IMR-90 (cell line): Measurements from ENCODE around the gene STOM. TPM values are rescaled to one million over a fixed set of nuclear protein-coding genes. Genes with fewer than 3 reads are reported as not detected.

Experiments used
- ATAC-seq: fragments of 200-7000 bp; cut with Tn5 transposase; 2 replicates; pipeline ENCODE4 v1.9.1; 2020; ENCODE audit warnings: low read depth, mild to moderate bottlenecking, moderate library complexity
- BruUV-seq: library from RNA; stranded (reverse); fragments of 400-500 nt; replicated peaks from 2 replicates; lab custom pipeline; 2021; lab: Mats Ljungman, UMichigan
- CTCF ChIA-PET: fragments of 300-600 bp; formaldehyde crosslinking; extraction: SDS; loops from one replicate; lab custom pipeline; 2021; ENCODE audit warnings: antibody characterized with exemption; lab: Yijun Ruan, JAX
- POLR2A ChIA-PET: fragments of 300-600 bp; sonication (Branson Sonifier 250); formaldehyde crosslinking; loops from one replicate; lab custom pipeline; 2022; ENCODE audit warnings: antibody characterized with exemption; ENCODE audit not compliant: unreplicated experiment; lab: Charles Lee
- DNase-seq: peaks from one replicate; pipeline ENCODE4 v3.0.0; 2013
- H2AFZ ChIP-seq: replicated peaks from 2 replicates; pipeline ENCODE3; 2013; ENCODE audit warnings: low read length, mild to moderate bottlenecking; ENCODE audit not compliant: poor library complexity
- H2AK5ac ChIP-seq: 2 replicates; pipeline ENCODE4 v1.6.1; 2013; ENCODE audit warnings: low read depth, low read length, inconsistent platforms
- H2AK9ac ChIP-seq: replicated peaks from 2 replicates; pipeline ENCODE3; 2013; ENCODE audit warnings: mild to moderate bottlenecking, low read depth, low read length, moderate library complexity; ENCODE audit not compliant: poor library complexity
- H2BK120ac ChIP-seq: 2 replicates; pipeline ENCODE4 v1.6.1; 2013; ENCODE audit warnings: low read depth, low read length, inconsistent platforms
- H2BK15ac ChIP-seq: 3 replicates; pipeline ENCODE4 v1.6.1; 2013; ENCODE audit warnings: low read depth, low read length, inconsistent platforms
- H2BK20ac ChIP-seq: 2 replicates; pipeline ENCODE4 v1.6.1; 2013; ENCODE audit warnings: low read depth, mild to moderate bottlenecking, inconsistent platforms, low read length, moderate library complexity
- H2BK5ac ChIP-seq: 2 replicates; pipeline ENCODE4 v1.6.1; 2013; ENCODE audit warnings: mild to moderate bottlenecking, low read depth, low read length, inconsistent platforms; ENCODE audit not compliant: poor library complexity, severe bottlenecking
- H3K14ac ChIP-seq: replicated peaks from 2 replicates; pipeline ENCODE4 v1.6.1; 2013; ENCODE audit warnings: low read depth, low read length, inconsistent platforms
- H3K18ac ChIP-seq: 2 replicates; pipeline ENCODE4 v1.6.1; 2013; ENCODE audit warnings: low read depth, low read length, control low read depth
- H3K23ac ChIP-seq: 2 replicates; pipeline ENCODE4 v1.6.1; 2013; ENCODE audit warnings: low read depth, low read length, inconsistent platforms
- H3K27ac ChIP-seq: 2 replicates; pipeline ENCODE4 v1.5.1; 2013; ENCODE audit warnings: mild to moderate bottlenecking, control low read depth, low read length; ENCODE audit not compliant: insufficient read depth
- H3K27me3 ChIP-seq: 2 replicates; pipeline ENCODE4 v1.6.1; 2013; ENCODE audit warnings: low read length; ENCODE audit not compliant: control insufficient read depth, insufficient read depth
- H3K36me3 ChIP-seq: 2 replicates; pipeline ENCODE4 v1.6.1; 2013; ENCODE audit warnings: low read length, mixed read lengths; ENCODE audit not compliant: control insufficient read depth, insufficient read depth
- H3K4ac ChIP-seq: 2 replicates; pipeline ENCODE4 v1.6.1; 2013; ENCODE audit warnings: low read depth, low read length, inconsistent platforms
- H3K4me1 ChIP-seq: 2 replicates; pipeline ENCODE4 v1.6.1; 2013; ENCODE audit warnings: low read length, mixed read lengths; ENCODE audit not compliant: control insufficient read depth, insufficient read depth
- H3K4me2 ChIP-seq: 2 replicates; pipeline ENCODE4 v1.6.1; 2013; ENCODE audit warnings: low read depth, mild to moderate bottlenecking, control low read depth, low read length, moderate library complexity
- H3K4me3 ChIP-seq: 2 replicates; pipeline ENCODE4 v1.5.1; 2013; ENCODE audit warnings: low read depth, mild to moderate bottlenecking, control low read depth, low read length, moderate library complexity; ENCODE audit not compliant: insufficient read depth
- H3K56ac ChIP-seq: 2 replicates; pipeline ENCODE4 v1.6.1; 2013; ENCODE audit warnings: low read length, inconsistent platforms; ENCODE audit not compliant: insufficient read depth; ENCODE audit errors: extremely low read depth
- H3K79me1 ChIP-seq, 2 experiments: 2 replicates each; pipeline ENCODE4 v1.6.1; 2013; ENCODE audit warnings: low read length in 2 of 2, inconsistent platforms in 1 of 2, low read depth in 1 of 2
- H3K9ac ChIP-seq: 2 replicates; pipeline ENCODE4 v1.6.1; 2013; ENCODE audit warnings: low read depth, low read length, control low read depth
- H3K9me1 ChIP-seq: 2 replicates; pipeline ENCODE4 v1.6.1; 2013; ENCODE audit warnings: low read length, inconsistent platforms; ENCODE audit not compliant: insufficient read depth
- H3K9me3 ChIP-seq: 2 replicates; pipeline ENCODE4 v1.6.1; 2013; ENCODE audit warnings: low read length; ENCODE audit not compliant: control insufficient read depth, insufficient read depth
- H4K20me1 ChIP-seq: 2 replicates; pipeline ENCODE4 v1.6.1; 2013; ENCODE audit warnings: low read length, inconsistent platforms; ENCODE audit not compliant: insufficient read depth
- H4K5ac ChIP-seq: 2 replicates; pipeline ENCODE4 v1.6.1; 2013; ENCODE audit warnings: mild to moderate bottlenecking, low read depth, low read length, control low read depth
- H4K8ac ChIP-seq, 2 experiments: 2 replicates each; pipeline ENCODE4 v1.6.1; 2013; ENCODE audit warnings: low read depth in 2 of 2, low read length in 2 of 2, control low read depth in 1 of 2, inconsistent platforms in 1 of 2
- H4K91ac ChIP-seq: 2 replicates; pipeline ENCODE4 v1.6.1; 2013; ENCODE audit warnings: low read depth, low read length, inconsistent platforms; ENCODE audit not compliant: insufficient read depth
- MAFK ChIP-seq: IDR thresholded peaks from 2 replicates; pipeline ENCODE4 v1.6.1; 2012; ENCODE audit warnings: low read depth, low read length, improper control_type of control experiment
- MXI1 ChIP-seq: IDR thresholded peaks from 2 replicates; pipeline ENCODE4 v1.6.1; 2012; ENCODE audit warnings: low read depth, mild to moderate bottlenecking, low read length, moderate library complexity, borderline replicate concordance
- POLR2A ChIP-seq: IDR thresholded peaks from 2 replicates; pipeline ENCODE4 v1.6.1; 2012; ENCODE audit warnings: mild to moderate bottlenecking, low read depth, low read length
- RAD21 ChIP-seq: IDR thresholded peaks from 2 replicates; pipeline ENCODE4 v1.6.1; 2012; ENCODE audit warnings: low read length, improper control_type of control experiment
- RFX5 ChIP-seq: IDR thresholded peaks from 2 replicates; pipeline ENCODE4 v1.8.0; 2012; ENCODE audit warnings: low read depth, mild to moderate bottlenecking, low read length, moderate library complexity
- WGBS, 2 experiments: methylation state at CpG; one replicate each; pipeline versions ENCODE4 v1.1.5 to v1.1.7; 2013; ENCODE audit warnings: missing lambda C conversion rate in 2 of 2; ENCODE audit not compliant: insufficient read length in 1 of 2; ENCODE audit errors: extremely low coverage in 2 of 2; 5-methylcytosine and 5-hydroxymethylcytosine counted together
- dilution Hi-C: fragments of 300-500 bp; cut with HindIII; formaldehyde crosslinking; loops from one replicate; pipeline ENCODE4 v1.14.3; 2018; ENCODE audit warnings: low sequenced_read_pairs; ENCODE audit not compliant: unreplicated experiment
- in situ Hi-C: fragments of 300-500 bp; cut with MboI; formaldehyde crosslinking; loops from 3 replicates; pipeline ENCODE4 v1.14.3; 2019; ENCODE audit warnings: low sequenced_read_pairs, inconsistent platforms, mixed read lengths
- intact Hi-C: fragments of 100-400 bp; cut with micrococcal nuclease; formaldehyde crosslinking; loops from 2 replicates; pipeline ENCODE4 v1.10.0; 2022
- polyA plus RNA-seq, 3 experiments: library from polyadenylated mRNA; depleted of rRNA; stranded (reverse); fragments of >200 nt; gene quantifications; 2 replicates each; pipeline ENCODE4 v1.2.3, GENCODE V29; 2012; ENCODE audit warnings: low replicate concordance in 1 of 3
- total RNA-seq: library from RNA; depleted of rRNA; stranded (reverse); fragments of >200 nt; gene quantifications from 2 replicates; pipeline ENCODE4 v1.2.3, GENCODE V29; 2012
- TF ChIP-seq, protein P1 (sequence below): fragments of 150-350 bp; IDR thresholded peaks from 2 replicates; pipeline ENCODE4 v1.6.1; 2016; ENCODE audit warnings: low read depth, mild to moderate bottlenecking, low read length, moderate library complexity, borderline replicate concordance

The STOM gene
- total and polyA plus RNA-seq, 2 of the 4 experiments (the other 2 are of a cell fraction) = 78.4 to 84.8 TPM

DNA sequence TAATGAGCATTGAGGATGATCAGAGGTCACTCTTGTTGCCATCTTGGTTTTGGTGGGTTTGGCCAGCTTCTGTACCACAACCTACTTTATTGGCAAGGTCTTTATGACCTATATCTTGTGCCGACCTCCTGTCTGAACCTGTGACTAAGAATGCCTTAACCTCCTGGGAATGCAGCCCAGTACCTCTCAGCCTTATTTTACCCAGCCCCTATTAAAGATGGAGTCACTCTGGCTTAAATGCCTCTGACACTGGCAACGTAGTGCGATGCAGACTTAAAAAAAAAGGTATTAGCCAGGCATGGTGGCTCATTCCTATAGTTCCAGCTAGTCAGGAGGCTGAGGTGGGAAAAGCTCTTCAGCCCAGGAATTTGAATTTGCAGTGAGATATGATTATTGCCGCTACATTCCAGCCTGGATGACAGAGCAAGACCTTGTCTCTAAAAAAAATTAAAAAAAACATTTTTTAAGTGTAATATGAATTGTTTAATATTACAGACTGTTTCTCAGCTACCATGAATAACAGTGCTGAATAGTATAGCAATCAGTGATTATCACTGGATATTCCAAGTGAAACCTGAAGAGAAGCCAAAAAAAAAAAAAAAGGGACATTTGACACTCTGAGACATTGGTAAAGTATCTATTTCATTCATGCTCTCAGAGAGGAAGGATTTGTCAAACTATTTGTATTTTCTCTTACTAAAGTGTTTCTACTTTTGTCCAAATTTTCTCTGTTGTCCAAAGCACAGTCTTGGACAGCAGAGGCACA, 18.3 kb upstream of the STOM start:
- ATAC-seq = peak; percentile 55
- in situ Hi-C loops = loop anchor here (10.0 to 25.0 kb wide), 3 partner anchors 56 to 626 kb away; no protein-coding TSS in a partner anchor
- CTCF ChIA-PET = interaction anchor here (1.0 kb wide), 1 partner anchor 68 kb away, joined by 3 read pairs; no protein-coding TSS in a partner anchor

More for the DNA sequence above, 18.3 kb upstream of the STOM start:
- H3K9me3 ChIP-seq = no peaks in the 10 kb centered on the region
- no TSS peak for BruUV-seq
- no peak overlapping the region for H2BK20ac ChIP-seq
- H3K27me3 ChIP-seq = no peaks in the 10 kb centered on the region
- H3K79me1 ChIP-seq = no peaks in the 10 kb centered on the region
- H2BK5ac ChIP-seq = no peak overlapping the region
- H3K4me1 ChIP-seq = peaks cover 6% of the 10 kb centered on the region
- peak; percentile 47 for DNase-seq
- peak overlapping the region; percentile 55; the same call in 1 of the 2 replicates for H3K18ac ChIP-seq
- H3K4me3 ChIP-seq = no peak overlapping the region
- no peak overlapping the region for H4K5ac ChIP-seq
- intact Hi-C loops (no loop called here), dilution Hi-C loops (no loop called here)
- no peak overlapping the region for H3K9ac ChIP-seq
- no peak overlapping the region for H2AK9ac ChIP-seq
- no peak overlapping the region for H3K56ac ChIP-seq
- no peak for TF ChIP-seq RFX5
- no peak for TF ChIP-seq MAFK
- no peak for TF ChIP-seq POLR2A
- TF ChIP-seq MXI1 = no peak
- no peak for TF ChIP-seq RAD21
- TF ChIP-seq, protein P1, sequence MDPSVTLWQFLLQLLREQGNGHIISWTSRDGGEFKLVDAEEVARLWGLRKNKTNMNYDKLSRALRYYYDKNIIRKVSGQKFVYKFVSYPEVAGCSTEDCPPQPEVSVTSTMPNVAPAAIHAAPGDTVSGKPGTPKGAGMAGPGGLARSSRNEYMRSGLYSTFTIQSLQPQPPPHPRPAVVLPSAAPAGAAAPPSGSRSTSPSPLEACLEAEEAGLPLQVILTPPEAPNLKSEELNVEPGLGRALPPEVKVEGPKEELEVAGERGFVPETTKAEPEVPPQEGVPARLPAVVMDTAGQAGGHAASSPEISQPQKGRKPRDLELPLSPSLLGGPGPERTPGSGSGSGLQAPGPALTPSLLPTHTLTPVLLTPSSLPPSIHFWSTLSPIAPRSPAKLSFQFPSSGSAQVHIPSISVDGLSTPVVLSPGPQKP = no peak
- no peak overlapping the region for H3K4ac ChIP-seq
- no peak overlapping the region for H3K4me2 ChIP-seq
- 88% methylated on average over 1 of the region's 4 CpGs; no CpG with 5 or more reads in 1 of the 2 experiments for WGBS, 2 experiments
- H2AK5ac ChIP-seq = peak overlapping the region; percentile 43; the same call in 1 of the 2 replicates
- no peak overlapping the region for H4K91ac ChIP-seq
- H4K8ac ChIP-seq = 0 out of 4 replicates have a peak overlapping the region, but pooled peaks of 1 of the 2 experiments have one; percentile 39
- H3K9me1 ChIP-seq = peaks cover 6% of the 10 kb centered on the region; the same call in 1 of the 2 replicates
- H4K20me1 ChIP-seq = no peaks in the 10 kb centered on the region
- H3K14ac ChIP-seq = no peak overlapping the region
- H3K36me3 ChIP-seq = no peaks in the 10 kb centered on the region
- H2BK120ac ChIP-seq = peak overlapping the region; percentile 10; the same call in 1 of the 2 replicates
- H2AFZ ChIP-seq = no peak overlapping the region
- no peak overlapping the region for H3K27ac ChIP-seq
- POLR2A ChIA-PET = interaction anchor here (0.6 kb wide), 1 partner anchor 14 kb away, joined by 4 read pairs; no protein-coding TSS in a partner anchor
- no peak overlapping the region for H3K23ac ChIP-seq
- no peak overlapping the region for H2BK15ac ChIP-seq
